HepG2 (cell line): ENCODE results near the gene TMF1. TPM values are rescaled to one million over a fixed set of nuclear protein-coding genes. Genes with fewer than 3 reads are reported as not detected.
A peak's percentile ranks its signal among the peaks of the same experiment; 100 is the strongest.

Experiments used
- HDAC2 ChIP-seq: sonication (generic); formaldehyde crosslinking; IDR thresholded peaks from 2 replicates; pipeline ENCODE4 v1.4.0; 2020; ENCODE audit warnings: missing genetic modification reagents
- PRPF4 ChIP-seq: fragments of 200-400 bp; formaldehyde crosslinking; IDR thresholded peaks from 2 replicates; pipeline ENCODE4 v1.6.1; 2016; ENCODE audit warnings: low read length, low read depth; ENCODE audit not compliant: poor library complexity, severe bottlenecking
- RERE ChIP-seq: IDR thresholded peaks from 2 replicates; pipeline ENCODE4 v1.6.1; 2016; ENCODE audit warnings: low read depth, missing genetic modification reagents, missing compliant biosample characterization
- ZBTB38 ChIP-seq: sonication (generic); formaldehyde crosslinking; IDR thresholded peaks from 2 replicates; pipeline ENCODE4 v1.5.1; 2020; ENCODE audit warnings: mild to moderate bottlenecking, missing genetic modification reagents
- ZIK1 ChIP-seq: sonication (generic); formaldehyde crosslinking; IDR thresholded peaks from 2 replicates; pipeline ENCODE4 v1.5.0; 2020; ENCODE audit warnings: mild to moderate bottlenecking, low read depth, missing genetic modification reagents, borderline replicate concordance
- ZNF224 ChIP-seq: sonication (generic); formaldehyde crosslinking; IDR thresholded peaks from 2 replicates; pipeline ENCODE4 v1.5.0; 2020; ENCODE audit warnings: mild to moderate bottlenecking, missing genetic modification reagents
- polyA plus RNA-seq, 8 experiments: library from polyadenylated mRNA; depleted of rRNA in 3 of 8; stranded (reverse) in 7 of 8; unstranded in 1 of 8; fragments of >200 nt; fragmentation: Illumina TruSeq in 4 of 8; extraction: Trizol in 4 of 8; gene quantifications; 2 replicates each; pipeline versions ENCODE4 v1.2.1 to v1.2.3, GENCODE V29; 2011 to 2016; ENCODE audit warnings: low read depth in 4 of 8, missing spikeins in 1 of 8, mixed read lengths in 1 of 8; ENCODE audit not compliant: insufficient read depth in 1 of 8
- total RNA-seq, 5 experiments: library from RNA; depleted of rRNA; stranded (reverse); fragments of >200 nt; fragmentation: Illumina TruSeq; extraction: Trizol; gene quantifications; 2 replicates each; pipeline ENCODE4 v1.2.3, GENCODE V29; 2016; ENCODE audit warnings: low read depth in 1 of 5

The TMF1 gene
- total and polyA plus RNA-seq, 2 of the 13 experiments (the other 11 are each of a cell fraction or from before 2014, with no cell fraction given) = 12.1 to 38.4 TPM

DNA sequence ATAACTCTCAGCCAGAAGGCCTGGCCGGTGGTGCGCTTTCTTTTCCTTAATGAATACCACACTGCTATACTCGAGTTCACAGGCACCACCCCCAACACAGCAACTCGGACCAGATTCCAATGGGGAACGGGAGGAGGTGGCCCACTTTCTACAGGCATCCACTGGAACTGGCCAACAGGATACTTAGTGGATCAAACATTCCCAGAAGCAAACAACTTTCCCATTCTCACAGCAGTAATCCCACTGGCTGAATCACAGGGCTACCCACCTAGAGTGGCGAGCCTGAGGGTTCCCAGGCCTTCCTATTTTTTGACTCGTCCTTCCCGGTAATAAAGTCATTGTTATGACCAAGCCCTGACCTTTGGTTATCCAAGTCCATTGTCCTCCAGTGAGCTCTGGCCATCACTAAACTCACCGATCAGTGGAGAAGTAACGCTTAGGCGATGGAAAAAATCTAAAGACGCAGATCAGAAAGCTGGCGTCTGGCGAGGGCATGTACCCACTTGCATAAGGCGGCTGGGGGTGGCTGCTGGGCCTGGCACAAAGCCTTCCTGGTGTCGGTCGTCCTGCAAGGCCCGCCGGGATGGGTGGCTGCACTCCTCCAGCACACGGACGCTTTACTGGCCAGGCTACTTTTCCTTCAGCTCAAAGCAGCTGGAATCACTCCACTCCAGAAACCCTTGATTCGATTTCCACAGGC, 39.9 kb downstream of the TMF1 start (continued):
- TF ChIP-seq RERE (CRISPR knock-in tag) (no peak), ZNF224 (CRISPR knock-in tag) (no peak), ZIK1 (CRISPR knock-in tag) (no peak), HDAC2 (CRISPR knock-in tag) (no peak), ZBTB38 (CRISPR knock-in tag) (peak; percentile 98), PRPF4 (peak; percentile 87)
